Esophagus muscularis mucosa (tissue), 4 donors: ENCODE results near the gene LTBP1. TPM values are rescaled to one million over a fixed set of nuclear protein-coding genes. Genes with fewer than 3 reads are reported as not detected.

Experiments used
- DNase-seq: peaks from one replicate; pipeline ENCODE4 v3.0.0-alpha.2; 2017; ENCODE audit errors: extremely low spot score
- H3K27ac ChIP-seq, 4 donors: fragments of 200-600 bp; sonication (generic); replicated peaks in 1 of 4; 1 replicate in 3 of 4; 2 replicates in 1 of 4; pipeline ENCODE4 v1.5.1; 2016 to 2019; ENCODE audit warnings: mild to moderate bottlenecking in 1 of 4
- H3K27me3 ChIP-seq, 4 donors: fragments of 200-600 bp; sonication (generic); one replicate each; pipeline versions ENCODE4 v1.5.1 to v1.6.0; 2016 to 2019
- H3K36me3 ChIP-seq, 4 donors: fragments of 200-600 bp; sonication (generic); one replicate each; pipeline ENCODE4 v1.5.1; 2016 to 2019
- H3K4me1 ChIP-seq, 4 donors: fragments of 200-600 bp; sonication (generic); one replicate each; pipeline ENCODE4 v1.5.1; 2016 to 2019
- H3K4me3 ChIP-seq, 4 donors: fragments of 200-600 bp; sonication (generic); 1 replicate in 2 of 4; 2 replicates in 2 of 4; pipeline ENCODE4 v1.5.1; 2016 to 2019; ENCODE audit warnings: mild to moderate bottlenecking in 4 of 4, moderate library complexity in 1 of 4
- H3K9me3 ChIP-seq, 4 donors: fragments of 200-600 bp; sonication (generic); 1 replicate in 3 of 4; 2 replicates in 1 of 4; pipeline ENCODE4 v1.5.1; 2016 to 2019
- EP300 ChIP-seq: sonication (generic); formaldehyde crosslinking; IDR thresholded peaks from one replicate; pipeline ENCODE4 v1.6.1; 2017; ENCODE audit warnings: antibody characterized with exemption
- POLR2A ChIP-seq: fragments of 450-650 bp; IDR thresholded peaks from one replicate; pipeline ENCODE4 v1.6.1; 2017; ENCODE audit warnings: antibody characterized with exemption, moderate library complexity, mild to moderate bottlenecking, low read depth
- POLR2AphosphoS5 ChIP-seq, 2 donors: sonication (generic); formaldehyde crosslinking; IDR thresholded peaks; one replicate each; pipeline ENCODE4 v1.6.1; 2017; ENCODE audit warnings: antibody characterized with exemption in 2 of 2
- WGBS: methylation state at CpG from one replicate; pipeline ENCODE4 v1.1.5; 2018; 5-methylcytosine and 5-hydroxymethylcytosine counted together
- intact Hi-C: fragments of 100-400 bp; cut with DNase I; formaldehyde crosslinking; loops from one replicate; pipeline ENCODE4 v1.15.1; 2023
- total RNA-seq, 4 donors: library from RNA; depleted of rRNA; stranded (reverse); fragments of >200 nt; gene quantifications; one replicate each; pipeline versions ENCODE4 v1.1.0 to v1.2.1, GENCODE V29; 2016
- TF ChIP-seq, protein P1 (sequence below), 3 experiments: fragments of 200-600 bp in 2 of 3; fragments of 450-650 bp in 1 of 3; sonication (generic) in 2 of 3; IDR thresholded peaks; one replicate each; pipeline ENCODE4 v1.5.1; 2017 to 2019; ENCODE audit warnings: antibody characterized with exemption in 3 of 3, mild to moderate bottlenecking in 2 of 3, moderate library complexity in 1 of 3

Gene LTBP1
- total RNA-seq, 4 donors from 2014 or later = 254 to 465 (median 368) TPM

GRCh38 chr2:33068261-33068660 lies 121.5 kb downstream of the LTBP1 start:
- 54% methylated on average over 2 of the region's 2 CpGs for WGBS
- no peak for DNase-seq
- Histone ChIP-seq H3K9me3 (no peaks in the 10 kb centered on the region), H3K36me3 (no peaks in the 10 kb centered on the region), H3K4me1 (peaks cover 19 to 38% (median 29%) of the 10 kb centered on the region in 4 donors), H3K27me3 (no peaks in the 10 kb centered on the region), H3K27ac (no peak overlapping the region), H3K4me3 (no peak overlapping the region)
- intact Hi-C loops = no loop called here
- no peak for TF ChIP-seq POLR2AphosphoS5 (IDR thresholded peaks at IDR 0.05)
- no peak for TF ChIP-seq POLR2A
- TF ChIP-seq, protein P1, sequence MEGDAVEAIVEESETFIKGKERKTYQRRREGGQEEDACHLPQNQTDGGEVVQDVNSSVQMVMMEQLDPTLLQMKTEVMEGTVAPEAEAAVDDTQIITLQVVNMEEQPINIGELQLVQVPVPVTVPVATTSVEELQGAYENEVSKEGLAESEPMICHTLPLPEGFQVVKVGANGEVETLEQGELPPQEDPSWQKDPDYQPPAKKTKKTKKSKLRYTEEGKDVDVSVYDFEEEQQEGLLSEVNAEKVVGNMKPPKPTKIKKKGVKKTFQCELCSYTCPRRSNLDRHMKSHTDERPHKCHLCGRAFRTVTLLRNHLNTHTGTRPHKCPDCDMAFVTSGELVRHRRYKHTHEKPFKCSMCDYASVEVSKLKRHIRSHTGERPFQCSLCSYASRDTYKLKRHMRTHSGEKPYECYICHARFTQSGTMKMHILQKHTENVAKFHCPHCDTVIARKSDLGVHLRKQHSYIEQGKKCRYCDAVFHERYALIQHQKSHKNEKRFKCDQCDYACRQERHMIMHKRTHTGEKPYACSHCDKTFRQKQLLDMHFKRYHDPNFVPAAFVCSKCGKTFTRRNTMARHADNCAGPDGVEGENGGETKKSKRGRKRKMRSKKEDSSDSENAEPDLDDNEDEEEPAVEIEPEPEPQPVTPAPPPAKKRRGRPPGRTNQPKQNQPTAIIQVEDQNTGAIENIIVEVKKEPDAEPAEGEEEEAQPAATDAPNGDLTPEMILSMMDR (IDR thresholded peaks at IDR 0.05) = no peak
- TF ChIP-seq EP300 = no peak

GRCh38 chr2:33069894-33070651 lies 123.3 kb downstream of the LTBP1 start:
- WGBS = 59% methylated on average over 10 of the region's 10 CpGs
- no peak for DNase-seq
- intact Hi-C loops = loop anchor here (5.0 kb wide), 1 partner anchor 57 kb away; no protein-coding TSS in a partner anchor
- H3K27ac ChIP-seq = peak overlapping the region; percentile 58 to 69 (median 66)
- no peaks in the 10 kb centered on the region for H3K9me3 ChIP-seq
- no peaks in the 10 kb centered on the region for H3K27me3 ChIP-seq
- TF ChIP-seq, protein P1 (IDR thresholded peaks at IDR 0.05) = no peak
- TF ChIP-seq POLR2AphosphoS5 (IDR thresholded peaks at IDR 0.05) = peak; percentile 57 to 62
- no peak for TF ChIP-seq POLR2A
- TF ChIP-seq EP300 = no peak
- H3K4me3 ChIP-seq = no peak overlapping the region
- H3K36me3 ChIP-seq = no peaks in the 10 kb centered on the region
- peaks cover 19 to 38% (median 29%) of the 10 kb centered on the region in 4 donors for H3K4me1 ChIP-seq

- H3K36me3 ChIP-seq = no peaks in the 10 kb centered on the region
- WGBS = 60% methylated on average over 5 of the region's 5 CpGs
- intact Hi-C loops = loop anchor here (5.0 kb wide), 1 partner anchor 56 kb away; no protein-coding TSS in a partner anchor
- no peaks in the 10 kb centered on the region for H3K27me3 ChIP-seq
- H3K4me1 ChIP-seq = peaks cover 19 to 38% (median 29%) of the 10 kb centered on the region in 4 donors
- DNase-seq = no peak
- TF ChIP-seq, protein P1 (IDR thresholded peaks at IDR 0.05) = no peak
- TF ChIP-seq POLR2AphosphoS5 (IDR thresholded peaks at IDR 0.05) (no peak), POLR2A (no peak), EP300 (no peak)
- H3K9me3 ChIP-seq = no peaks in the 10 kb centered on the region
- H3K4me3 ChIP-seq = no peak overlapping the region
- H3K27ac ChIP-seq = no peak overlapping the region
Observed at GRCh38 chr2:33071591-33071990, 124.8 kb downstream of the LTBP1 start.

GRCh38 chr2:33072614-33073013 lies 125.9 kb downstream of the LTBP1 start:
- DNase-seq = no peak
- H3K27ac ChIP-seq = no peak overlapping the region
- TF ChIP-seq POLR2AphosphoS5 (IDR thresholded peaks at IDR 0.05) (no peak), POLR2A (no peak), EP300 (no peak)
- TF ChIP-seq, protein P1 (IDR thresholded peaks at IDR 0.05) = no peak
- no peaks in the 10 kb centered on the region for H3K9me3 ChIP-seq
- peaks cover 19 to 31% (median 22%) of the 10 kb centered on the region in 4 donors for H3K4me1 ChIP-seq
- 81% methylated on average over 6 of the region's 6 CpGs for WGBS
- no peaks in the 10 kb centered on the region for H3K36me3 ChIP-seq
- intact Hi-C loops = loop anchor here (5.0 kb wide), 1 partner anchor 55 kb away; no protein-coding TSS in a partner anchor
- no peaks in the 10 kb centered on the region for H3K27me3 ChIP-seq
- H3K4me3 ChIP-seq = no peak overlapping the region
